MG63 (cell line): ENCODE measurements around the gene MC4R. TPM values are rescaled to one million over a fixed set of nuclear protein-coding genes. Genes with fewer than 3 reads are reported as not detected.
A peak's percentile ranks its signal among the peaks of the same experiment; 100 is the strongest.

Experiments
- DNase-seq: peaks from one replicate; pipeline ENCODE4 v3.0.0-alpha.2; 2020
- H3K27me3 ChIP-seq: fragments of 250-450 bp; sonication (Bioruptor Pico); 2 replicates; pipeline ENCODE4 v1.5.1; 2020; ENCODE audit warnings: mild to moderate bottlenecking, moderate library complexity
- H3K36me3 ChIP-seq: fragments of 250-450 bp; sonication (Bioruptor Pico); 2 replicates; pipeline ENCODE4 v1.5.1; 2020; ENCODE audit warnings: mild to moderate bottlenecking, moderate library complexity
- H3K4me3 ChIP-seq: fragments of 250-450 bp; sonication (Bioruptor Pico); 2 replicates; pipeline ENCODE4 v1.5.1; 2020; ENCODE audit warnings: mild to moderate bottlenecking, moderate library complexity
- H3K9me3 ChIP-seq: fragments of 250-450 bp; sonication (Bioruptor Pico); 2 replicates; pipeline ENCODE4 v1.5.1; 2020; ENCODE audit warnings: mild to moderate bottlenecking, moderate library complexity
- total RNA-seq: library from RNA; depleted of rRNA; stranded (reverse); fragments of >200 nt; shearing (Covaris generic); gene quantifications from 2 replicates; pipeline ENCODE4 v1.2.3, GENCODE V29; 2014; ENCODE audit warnings: low replicate concordance

MC4R gene
- total RNA-seq, 1 experiment from 2014 or later, result not detected

GRCh38 chr18:60350150-60350549, 22.4 kb downstream of the MC4R start:
- H3K9me3 ChIP-seq, result no peaks in the 10 kb centered on the region
- no peak overlapping the region for H3K4me3 ChIP-seq
- H3K36me3 ChIP-seq, result no peaks in the 10 kb centered on the region
- H3K27me3 ChIP-seq, result no peaks in the 10 kb centered on the region
- DNase-seq, result no peak

- Histone ChIP-seq H3K36me3 (no peaks in the 10 kb centered on the region), H3K4me3 (no peak overlapping the region), H3K27me3 (no peaks in the 10 kb centered on the region; the same call in 1 of the 2 replicates), H3K9me3 (no peaks in the 10 kb centered on the region)
- no peak for DNase-seq
Observed at GRCh38 chr18:60347526-60348045, 25.0 kb downstream of the MC4R start.

- Histone ChIP-seq H3K9me3 (no peaks in the 10 kb centered on the region), H3K36me3 (no peaks in the 10 kb centered on the region), H3K27me3 (peaks cover 9% of the 10 kb centered on the region), H3K4me3 (no peak overlapping the region)
- no peak for DNase-seq
Observed at GRCh38 chr18:60339018-60339417, 33.6 kb downstream of the MC4R start.

GRCh38 chr18:60331890-60332289, 40.7 kb downstream of the MC4R start:
- no peaks in the 10 kb centered on the region for H3K9me3 ChIP-seq
- H3K36me3 ChIP-seq, result no peaks in the 10 kb centered on the region
- no peaks in the 10 kb centered on the region for H3K27me3 ChIP-seq
- DNase-seq, result peak; percentile 0
- H3K4me3 ChIP-seq, result no peak overlapping the region

- no peak overlapping the region for H3K4me3 ChIP-seq
- no peak for DNase-seq
- no peaks in the 10 kb centered on the region for H3K9me3 ChIP-seq
- H3K27me3 ChIP-seq, result no peaks in the 10 kb centered on the region
- no peaks in the 10 kb centered on the region for H3K36me3 ChIP-seq
Observed at GRCh38 chr18:60329131-60329530, 43.4 kb downstream of the MC4R start.

GRCh38 chr18:60327880-60328279, 44.7 kb downstream of the MC4R start:
- Histone ChIP-seq H3K36me3 (no peaks in the 10 kb centered on the region), H3K9me3 (no peaks in the 10 kb centered on the region), H3K27me3 (no peaks in the 10 kb centered on the region), H3K4me3 (no peak overlapping the region)
- DNase-seq, result no peak

GRCh38 chr18:60322591-60322990, 50.0 kb downstream of the MC4R start:
- no peak overlapping the region for H3K4me3 ChIP-seq
- no peak for DNase-seq
- H3K27me3 ChIP-seq, result no peaks in the 10 kb centered on the region
- H3K9me3 ChIP-seq, result no peaks in the 10 kb centered on the region
- H3K36me3 ChIP-seq, result no peaks in the 10 kb centered on the region
